Transverse colon (tissue), 4 donors: ENCODE data around the gene NPAS3. TPM values are rescaled to one million over a fixed set of nuclear protein-coding genes. Genes with fewer than 3 reads are reported as not detected.

Experiments used
- DNase-seq: peaks from one replicate; pipeline ENCODE4 v3.0.0-alpha.2; 2019
- H3K27ac ChIP-seq, 4 donors: fragments of 200-600 bp; sonication (generic); 2 replicates each; pipeline ENCODE4 v1.5.1; 2016 to 2018; ENCODE audit warnings: inconsistent platforms in 4 of 4
- H3K27me3 ChIP-seq: fragments of 200-600 bp; sonication (generic); 2 replicates; pipeline ENCODE4 v1.5.1; 2017; ENCODE audit warnings: inconsistent platforms
- H3K36me3 ChIP-seq, 4 donors: fragments of 200-600 bp; sonication (generic); 2 replicates each; pipeline ENCODE4 v1.5.1; 2017 to 2019; ENCODE audit warnings: inconsistent platforms in 4 of 4
- H3K4me1 ChIP-seq, 4 donors: fragments of 200-600 bp; sonication (generic); 2 replicates each; pipeline ENCODE4 v1.5.1; 2017 to 2020; ENCODE audit warnings: inconsistent platforms in 4 of 4
- H3K4me3 ChIP-seq, 4 donors: fragments of 200-600 bp; sonication (generic); 1 replicate in 1 of 4; 2 replicates in 3 of 4; pipeline versions ENCODE4 v1.5.1 to v1.6.1; 2017 to 2019; ENCODE audit warnings: inconsistent platforms in 4 of 4
- H3K9me3 ChIP-seq, 2 donors: fragments of 200-600 bp; sonication (generic); 2 replicates each; pipeline ENCODE4 v1.5.1; 2017 to 2019; ENCODE audit warnings: inconsistent platforms in 2 of 2
- CTCF ChIP-seq, 5 experiments: fragments of 200-600 bp in 3 of 5; fragments of 450-650 bp in 2 of 5; sonication (generic) in 3 of 5; IDR thresholded peaks; 1 replicate in 2 of 5; 2 replicates in 3 of 5; pipeline ENCODE4 v1.5.1; 2016 to 2017; ENCODE audit warnings: antibody characterized with exemption in 5 of 5, inconsistent platforms in 3 of 5, mild to moderate bottlenecking in 2 of 5, moderate library complexity in 1 of 5
- EP300 ChIP-seq: sonication (generic); formaldehyde crosslinking; IDR thresholded peaks from one replicate; pipeline ENCODE4 v1.6.1; 2017; ENCODE audit warnings: antibody characterized with exemption, low read depth
- POLR2A ChIP-seq: fragments of 450-650 bp; IDR thresholded peaks from one replicate; pipeline ENCODE4 v1.6.1; 2016; ENCODE audit warnings: antibody characterized with exemption, mild to moderate bottlenecking, moderate library complexity
- POLR2AphosphoS5 ChIP-seq, 3 donors: sonication (generic); formaldehyde crosslinking; IDR thresholded peaks; one replicate each; pipeline ENCODE4 v1.6.1; 2016; ENCODE audit warnings: antibody characterized with exemption in 3 of 3
- WGBS, 2 donors: methylation state at CpG; one replicate each; pipeline ENCODE4 v1.1.5; 2018; ENCODE audit warnings: low coverage in 1 of 2; 5-methylcytosine and 5-hydroxymethylcytosine counted together
- in situ Hi-C, 4 donors: fragments of 200-750 bp; cut with MboI; loops; one replicate each; pipeline versions ENCODE4 v1.15.0 to v1.15.1; 2017; ENCODE audit warnings: low sequenced_read_pairs in 3 of 4, low pct_ligation_motif_present in 1 of 4, low pct_unique_long_range_greater_than_20kb in 1 of 4
- intact Hi-C: fragments of 100-400 bp; cut with DNase I; formaldehyde crosslinking; loops from one replicate; pipeline ENCODE4 v1.15.1; 2023; ENCODE audit warnings: low total_unique reads
- total RNA-seq, 4 donors: library from RNA; depleted of rRNA; stranded (reverse); fragments of >200 nt; gene quantifications; one replicate each; pipeline ENCODE4 v1.1.0, GENCODE V29; 2016

Gene NPAS3
- total RNA-seq, 4 donors from 2014 or later = 0.96 to 6.4 (median 1.8) TPM

GRCh38 chr14:33218026-33218425 lies 279.3 kb downstream of the NPAS3 start:
- DNase-seq = no peak
- WGBS, 2 donors = 34 to 42% methylated on average over 2 of the region's 2 CpGs

GRCh38 chr14:33219957-33220356 lies 281.3 kb downstream of the NPAS3 start:
- H3K27me3 ChIP-seq = no peaks in the 10 kb centered on the region
- in situ Hi-C loops = no loop called here
- no peaks in the 10 kb centered on the region for H3K36me3 ChIP-seq
- TF ChIP-seq EP300 (no peak), POLR2AphosphoS5 (IDR thresholded peaks at IDR 0.05) (no peak), CTCF (IDR thresholded peaks at IDR 0.05) (no peak), POLR2A (no peak)
- no peak overlapping the region for H3K27ac ChIP-seq
- DNase-seq = no peak
- H3K4me3 ChIP-seq = no peak overlapping the region
- no peaks in the 10 kb centered on the region for H3K9me3 ChIP-seq
- no peaks in the 10 kb centered on the region for H3K4me1 ChIP-seq
- 63 to 86% methylated on average over 2 to 4 of the region's 4 CpGs for WGBS, 2 donors
- intact Hi-C loops = no loop called here

More at GRCh38 chr14:33218026-33218425, 279.3 kb downstream of the NPAS3 start:
- no peaks in the 10 kb centered on the region for H3K9me3 ChIP-seq
- no peak overlapping the region for H3K27ac ChIP-seq
- TF ChIP-seq POLR2AphosphoS5 (IDR thresholded peaks at IDR 0.05) (no peak), EP300 (no peak), CTCF (IDR thresholded peaks at IDR 0.05) (no peak), POLR2A (no peak)
- H3K36me3 ChIP-seq = no peaks in the 10 kb centered on the region
- no peaks in the 10 kb centered on the region for H3K4me1 ChIP-seq
- in situ Hi-C loops (no loop called here), intact Hi-C loops (no loop called here)
- no peak overlapping the region for H3K4me3 ChIP-seq
- H3K27me3 ChIP-seq = no peaks in the 10 kb centered on the region

GRCh38 chr14:33229269-33229929 lies 290.7 kb downstream of the NPAS3 start:
- DNase-seq = no peak
- WGBS, 2 donors = 53 to 56% methylated on average over 10 of the region's 10 CpGs
- intact Hi-C loops = no loop called here
- Histone ChIP-seq H3K4me1 (peaks cover 0 to 6% (median 2%) of the 10 kb centered on the region in 4 donors), H3K36me3 (no peaks in the 10 kb centered on the region), H3K4me3 (no peak overlapping the region), H3K9me3 (no peaks in the 10 kb centered on the region), H3K27ac (no peak overlapping the region), H3K27me3 (no peaks in the 10 kb centered on the region)
- no peak for TF ChIP-seq POLR2AphosphoS5 (IDR thresholded peaks at IDR 0.05)
- TF ChIP-seq POLR2A = no peak
- no peak for TF ChIP-seq EP300
- no peak for TF ChIP-seq CTCF (IDR thresholded peaks at IDR 0.05)
- in situ Hi-C loops = no loop called here

- H3K36me3 ChIP-seq = no peaks in the 10 kb centered on the region
- no peaks in the 10 kb centered on the region for H3K27me3 ChIP-seq
- TF ChIP-seq CTCF (IDR thresholded peaks at IDR 0.05) (no peak), POLR2AphosphoS5 (IDR thresholded peaks at IDR 0.05) (no peak), POLR2A (no peak), EP300 (no peak)
- DNase-seq = no peak
- intact Hi-C loops = no loop called here
- in situ Hi-C loops = no loop called here
- 11 to 29% methylated on average over 3 of the region's 3 CpGs for WGBS, 2 donors
- H3K27ac ChIP-seq = no peak overlapping the region
- H3K4me1 ChIP-seq = peaks cover 0 to 6% (median 2%) of the 10 kb centered on the region in 4 donors
- H3K4me3 ChIP-seq = no peak overlapping the region
- no peaks in the 10 kb centered on the region for H3K9me3 ChIP-seq
Measured at GRCh38 chr14:33230021-33230420, 291.3 kb downstream of the NPAS3 start.
